GM18511 (cell line): Measurements from ENCODE around the gene VSTM2B.
"Not testable (repeated sequence)": the region's sequence is repeated elsewhere in the genome, so short reads cannot be mapped to it uniquely, and the experiment has no call there.

ENCODE experiments used
- ATAC-seq: cut with Tn5 transposase; IDR thresholded peaks from one replicate; pipeline ENCODE4 v1.9.1; 2021; ENCODE audit warnings: mild to moderate bottlenecking, moderate library complexity; ENCODE audit not compliant: unreplicated experiment

VSTM2B gene

DNA sequence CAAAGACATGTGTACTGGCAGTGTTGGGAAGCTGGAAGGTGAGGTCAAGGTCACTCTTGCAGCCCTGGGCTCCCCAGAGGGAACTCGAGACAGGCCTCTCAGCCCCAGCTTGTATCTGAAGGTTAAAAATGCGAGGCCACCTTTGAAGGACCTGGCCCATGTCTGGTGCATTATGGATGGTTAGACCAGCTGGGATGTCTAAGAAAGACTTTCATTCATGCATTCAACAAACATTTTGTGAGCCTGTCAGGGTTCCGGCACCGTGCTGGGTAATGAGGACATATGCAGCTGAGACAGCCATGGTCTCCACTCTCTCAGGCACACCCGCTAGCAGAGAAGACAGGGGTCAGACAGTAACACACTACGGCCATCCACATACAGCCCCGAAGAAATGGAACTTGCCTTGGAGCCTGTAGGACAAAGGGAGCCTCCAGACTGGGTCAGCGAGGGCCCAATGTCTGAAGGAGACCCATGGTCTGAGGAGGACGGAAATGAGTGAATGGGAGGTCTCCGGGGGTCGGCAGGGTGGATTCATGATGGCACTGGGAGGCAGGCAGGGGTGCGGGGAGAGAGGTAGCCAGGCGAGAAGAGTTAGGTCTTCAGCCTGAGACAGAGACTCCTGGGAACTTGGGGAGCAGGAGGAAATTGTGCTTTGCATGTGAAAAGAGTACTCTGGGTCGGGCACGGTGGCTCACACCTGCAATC lies 19.0 kb downstream of the VSTM2B start:
- ATAC-seq: no peak

DNA sequence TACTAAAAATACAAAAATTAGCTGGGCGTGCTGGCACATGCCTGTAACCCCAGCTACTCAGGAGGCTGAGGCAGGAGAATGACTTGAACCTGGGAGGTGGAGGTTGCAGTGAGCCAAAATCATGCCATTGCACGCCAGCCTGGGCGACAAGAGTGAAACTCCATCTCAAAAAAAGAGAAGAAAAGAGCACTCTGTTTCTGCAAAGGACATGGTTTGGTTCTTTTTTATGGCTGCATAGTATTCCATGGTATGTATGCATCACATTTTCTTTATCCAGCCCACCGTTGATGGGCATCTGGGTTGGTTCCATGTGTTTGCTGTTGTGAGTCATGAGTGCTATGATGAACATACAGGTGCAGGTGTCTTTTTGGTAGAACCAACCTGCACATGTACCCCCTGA lies 19.7 kb downstream of the VSTM2B start:
- ATAC-seq: not testable (repeated sequence)

DNA sequence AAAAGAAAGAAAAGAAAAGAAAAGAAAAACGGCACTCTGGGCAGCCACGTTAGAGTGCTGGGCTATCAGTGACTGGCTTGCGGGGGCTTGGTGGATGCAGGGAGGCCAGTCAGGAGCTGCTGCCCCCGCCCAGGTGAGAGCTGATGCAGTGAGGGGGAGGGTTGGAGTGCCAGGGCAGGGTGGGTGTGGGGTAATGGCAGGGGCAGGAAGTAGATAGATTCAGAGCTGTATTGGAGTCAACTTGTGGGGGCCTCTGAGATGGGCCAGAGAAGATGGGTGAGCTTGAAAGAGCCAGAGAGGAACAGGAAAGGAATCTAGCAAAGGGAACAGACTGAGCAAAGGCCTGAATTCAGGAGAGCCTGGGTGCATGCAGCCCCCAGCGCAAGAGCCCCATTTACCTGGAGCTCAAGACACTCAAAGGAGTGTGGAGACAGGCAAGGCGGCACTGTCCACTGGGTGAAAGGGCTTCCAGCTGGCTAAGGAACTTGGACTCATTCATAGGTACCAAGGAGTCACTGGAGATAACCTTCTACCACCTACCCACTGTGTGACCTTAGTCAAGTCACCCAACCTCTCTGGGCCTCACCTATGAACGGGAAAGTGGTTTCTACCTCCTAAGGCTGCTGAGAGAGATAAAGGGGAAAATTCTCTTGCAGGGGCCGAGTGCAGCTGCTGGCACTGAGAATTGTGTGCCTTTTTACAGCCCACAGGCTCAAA lies 20.2 kb downstream of the VSTM2B start:
- no peak for ATAC-seq

DNA sequence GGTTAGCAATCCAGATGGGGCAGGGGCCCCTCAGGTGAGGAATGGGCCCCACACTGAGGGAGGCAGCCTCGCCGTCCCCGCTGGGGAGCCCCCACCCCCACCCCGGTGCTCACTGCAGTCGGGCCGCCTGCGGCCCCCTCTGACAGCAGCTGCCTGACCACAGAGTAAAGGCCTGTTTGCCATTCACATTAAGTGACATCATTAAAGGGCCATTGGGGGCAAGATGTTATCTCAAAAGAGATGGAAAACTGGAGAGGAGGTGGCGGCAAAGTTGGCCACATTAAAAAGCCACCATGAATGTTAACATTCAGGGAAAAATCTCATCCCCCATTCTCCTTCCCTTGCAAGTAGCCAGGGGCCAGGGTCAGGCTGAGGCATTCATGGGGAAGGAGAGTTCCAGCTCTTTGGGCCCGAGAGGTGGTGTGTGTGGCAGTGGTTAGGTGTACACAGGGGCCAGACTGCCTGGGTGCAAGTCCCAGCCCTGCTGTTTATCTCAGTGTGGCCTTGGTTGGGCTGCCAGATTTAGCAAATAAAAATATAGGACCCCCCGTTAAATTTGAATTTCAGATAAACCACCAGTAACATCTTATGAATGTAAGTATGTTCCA lies 20.9 kb downstream of the VSTM2B start:
- no peak for ATAC-seq

DNA sequence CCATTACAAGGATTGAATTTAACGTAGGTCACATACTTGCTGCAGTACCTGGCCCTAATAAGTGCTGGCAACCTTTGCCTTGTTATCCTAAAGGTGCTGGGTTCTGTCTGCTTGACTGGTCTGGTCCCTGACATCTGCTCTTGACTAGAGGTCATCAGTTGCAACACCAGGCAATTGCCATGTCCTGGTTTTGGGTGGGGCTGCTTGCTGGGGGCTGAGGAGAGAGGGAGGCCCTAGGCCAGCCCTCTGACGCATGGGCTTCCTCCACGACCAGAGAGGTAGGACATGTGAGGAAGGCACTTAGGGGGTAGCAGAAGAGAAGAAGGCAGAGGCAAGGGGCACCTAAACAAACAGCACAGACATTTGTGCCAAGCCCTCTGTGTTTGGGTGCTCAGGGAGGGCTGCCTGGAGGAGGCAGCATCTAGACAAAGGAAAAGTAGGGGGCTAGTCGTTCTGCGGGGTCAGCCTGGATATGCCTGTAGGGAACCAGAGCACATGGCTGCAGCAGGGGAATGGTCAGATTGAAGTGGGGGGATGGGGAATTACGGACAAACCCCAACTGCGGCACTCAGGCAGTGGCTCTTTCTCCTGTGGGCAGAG lies 21.7 kb downstream of the VSTM2B start:
- no peak for ATAC-seq

DNA sequence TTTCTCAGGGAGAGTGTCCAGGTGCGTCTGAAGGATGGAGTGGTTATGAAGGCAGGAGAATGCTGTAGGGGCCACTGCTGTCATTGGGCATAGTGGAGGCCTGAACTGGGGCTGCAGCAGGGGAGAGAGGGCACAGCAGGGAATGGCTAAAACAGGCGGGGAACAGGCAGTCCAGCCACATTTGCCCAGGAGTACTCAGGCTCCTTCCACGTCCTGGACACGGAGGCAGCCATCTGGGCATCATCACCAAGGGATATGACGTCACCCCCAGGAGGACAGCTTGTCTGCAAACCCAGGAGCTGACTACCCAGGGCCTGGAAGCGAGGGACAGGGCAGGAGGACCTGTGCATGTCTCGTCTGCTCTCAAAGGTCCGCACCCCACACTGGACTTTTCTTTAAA lies 22.2 kb downstream of the VSTM2B start:
- ATAC-seq: no peak

DNA sequence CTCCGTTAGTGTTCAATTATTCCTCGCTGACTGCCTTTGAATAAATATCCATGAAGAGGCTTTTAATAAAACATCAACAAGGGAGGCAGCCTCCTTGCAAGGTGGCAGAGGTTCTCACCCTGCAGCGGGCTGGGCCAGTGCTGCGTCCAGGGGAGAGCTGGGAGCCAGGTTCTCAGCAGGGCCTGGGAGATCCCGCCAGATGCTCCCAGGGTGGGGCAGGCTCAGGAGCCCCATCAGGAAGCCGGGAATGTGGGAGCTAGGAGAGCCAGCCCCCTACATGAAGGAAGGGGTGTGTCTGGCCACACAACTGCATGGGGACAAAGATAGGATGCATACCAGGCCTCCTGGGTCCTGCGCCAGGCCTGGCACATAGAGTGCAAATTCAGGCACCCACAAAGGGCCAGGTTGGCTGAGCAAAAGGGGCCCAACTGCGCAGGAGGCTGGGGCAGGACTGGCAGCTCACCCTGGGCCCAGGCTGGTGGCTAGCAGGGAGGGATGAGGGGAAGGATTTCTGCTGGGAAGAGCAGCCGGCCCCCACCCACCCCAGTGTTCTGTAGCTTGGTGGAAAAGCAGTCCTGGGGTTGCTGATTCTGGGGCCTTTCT lies 22.8 kb downstream of the VSTM2B start:
- no peak for ATAC-seq

DNA sequence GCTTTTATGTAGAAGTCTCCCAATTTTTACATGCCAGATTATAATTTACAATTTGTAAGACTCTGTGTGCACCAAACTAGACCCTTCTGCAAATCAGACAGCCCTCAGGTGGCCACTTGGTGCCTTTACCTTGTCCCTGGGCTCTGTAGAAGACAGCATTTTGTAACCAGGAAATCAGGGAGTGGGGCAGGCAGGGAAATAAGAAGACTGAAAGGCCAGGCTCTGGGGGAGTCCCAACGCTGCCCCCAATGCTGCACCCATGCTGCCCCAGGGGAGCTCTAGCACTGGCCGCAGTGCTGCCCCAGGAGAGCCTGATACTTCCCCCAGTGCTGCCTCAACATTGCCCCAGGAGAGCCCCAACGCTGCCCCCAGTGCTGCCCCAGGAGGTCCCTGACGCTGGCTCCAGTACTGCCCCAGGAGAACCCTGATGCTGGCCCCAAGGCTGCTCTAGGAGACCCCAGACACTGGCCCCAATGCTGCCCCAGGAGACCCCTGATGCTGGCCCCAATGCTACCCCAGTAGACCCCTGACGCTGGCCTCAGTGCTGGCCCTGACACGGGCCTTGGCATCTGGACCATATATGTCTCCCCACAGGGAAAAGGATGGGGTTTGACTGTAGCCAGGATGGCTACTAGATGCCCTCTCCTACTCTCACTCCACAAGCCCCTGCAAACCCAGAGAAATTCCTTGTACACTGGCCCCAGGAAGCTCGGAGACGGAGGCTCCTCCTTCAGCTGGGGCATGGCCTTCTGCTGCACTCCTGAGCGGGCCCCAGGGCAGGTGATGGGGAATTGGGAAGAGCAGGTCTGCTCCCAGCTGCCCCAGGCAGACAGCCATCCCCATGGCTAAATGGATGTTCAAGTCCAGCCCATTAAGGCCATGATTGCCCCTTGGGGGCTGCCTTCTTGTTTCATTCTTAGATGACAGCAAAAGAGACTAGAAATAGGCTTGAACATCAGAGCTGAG lies 23.6 kb downstream of the VSTM2B start:
- no peak for ATAC-seq

DNA sequence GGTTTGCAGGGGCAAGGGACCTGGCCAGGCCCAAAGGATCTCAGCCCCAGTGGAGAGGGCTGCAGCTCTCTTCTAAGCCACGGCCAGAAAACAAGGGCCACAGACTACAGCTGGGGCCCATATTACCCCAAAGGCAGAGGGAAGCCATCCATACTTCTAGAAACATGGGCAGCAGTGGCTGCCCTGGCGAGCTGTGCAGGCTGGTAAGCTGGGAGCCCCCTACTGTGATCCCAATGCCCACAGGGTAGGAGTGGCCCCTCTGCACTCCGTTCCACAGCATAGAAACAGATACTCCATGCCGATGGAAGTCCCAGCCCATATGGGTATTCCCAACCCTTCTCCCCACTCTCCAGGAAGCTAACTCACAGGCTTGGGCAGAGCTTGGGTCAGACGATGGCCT lies 25.1 kb downstream of the VSTM2B start:
- ATAC-seq: no peak

DNA sequence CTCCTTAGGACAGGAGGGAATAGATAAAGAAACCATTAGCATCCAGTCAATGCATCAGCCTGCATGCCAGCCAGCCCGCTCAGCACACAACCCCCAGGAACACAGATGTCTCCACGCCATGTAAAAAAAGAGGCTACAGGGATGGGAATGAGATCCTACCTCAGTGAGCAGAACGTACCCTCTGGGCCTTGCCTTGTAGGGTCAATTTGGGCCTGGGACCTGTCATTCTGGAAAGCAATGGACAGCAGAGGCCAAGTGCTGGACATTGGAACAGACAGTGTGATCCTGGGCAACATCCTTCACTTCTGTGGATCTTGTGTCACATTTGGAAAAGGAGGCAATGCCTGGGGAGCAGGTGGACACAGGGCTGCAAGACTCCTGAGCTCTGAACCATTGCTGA lies 26.0 kb downstream of the VSTM2B start:
- no peak for ATAC-seq

DNA sequence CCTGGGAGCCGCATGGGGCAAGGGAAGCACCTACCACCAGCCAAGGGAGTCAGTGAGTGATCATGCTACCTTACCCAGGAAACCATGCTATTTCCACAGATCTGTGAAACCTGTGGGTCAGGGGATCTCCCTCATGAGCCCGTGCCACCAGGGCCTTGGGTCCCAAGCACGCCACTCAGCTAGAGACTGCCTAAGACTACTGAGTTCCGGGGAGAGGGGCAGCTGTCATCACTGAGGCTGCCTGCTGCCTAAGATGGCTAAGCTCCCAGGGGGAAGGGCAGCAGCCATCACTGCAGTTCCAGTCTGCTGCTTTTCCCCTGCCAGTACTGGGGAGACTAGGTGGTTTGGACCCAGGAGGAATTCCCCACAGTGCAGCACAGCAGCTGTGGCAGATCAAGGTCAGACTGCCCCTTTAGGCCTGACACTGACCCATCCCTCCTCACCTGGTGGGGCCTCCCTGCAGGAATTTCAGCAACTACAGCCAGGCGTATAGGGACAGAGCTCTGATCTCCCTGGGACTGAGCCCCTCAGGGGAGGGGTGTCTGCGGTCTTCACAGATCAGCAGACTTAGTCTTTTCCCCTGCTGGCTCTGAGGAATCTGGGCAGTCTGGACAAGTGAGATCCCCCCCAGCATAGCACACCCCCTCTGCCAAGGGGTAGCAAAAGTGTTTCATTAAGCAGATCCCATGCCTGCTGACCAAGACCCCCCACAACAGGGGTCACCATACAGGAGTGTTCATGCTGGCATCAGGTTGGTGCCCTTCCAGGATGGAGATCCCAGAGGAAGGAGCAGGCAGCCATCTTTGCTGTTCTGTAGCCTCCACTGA lies 26.9 kb downstream of the VSTM2B start:
- ATAC-seq: no peak

DNA sequence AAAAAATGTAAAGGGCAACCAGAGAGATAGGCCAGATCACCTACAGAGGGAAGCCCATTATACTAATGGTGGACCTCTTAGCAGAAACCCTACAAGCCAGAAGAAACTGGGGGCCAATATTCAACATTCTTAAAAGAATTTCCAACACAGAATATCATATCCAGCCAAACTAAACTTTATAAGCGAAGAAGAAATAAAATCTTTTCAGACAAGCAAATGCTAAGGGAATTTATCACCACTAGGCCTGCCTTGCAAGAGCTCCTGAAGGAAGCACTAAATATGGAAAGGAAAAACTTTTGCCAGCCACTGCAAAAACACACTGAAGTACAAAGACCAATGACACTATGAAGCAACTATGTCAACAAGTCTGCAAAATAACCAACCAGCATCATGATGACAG lies 28.4 kb downstream of the VSTM2B start:
- no peak for ATAC-seq

DNA sequence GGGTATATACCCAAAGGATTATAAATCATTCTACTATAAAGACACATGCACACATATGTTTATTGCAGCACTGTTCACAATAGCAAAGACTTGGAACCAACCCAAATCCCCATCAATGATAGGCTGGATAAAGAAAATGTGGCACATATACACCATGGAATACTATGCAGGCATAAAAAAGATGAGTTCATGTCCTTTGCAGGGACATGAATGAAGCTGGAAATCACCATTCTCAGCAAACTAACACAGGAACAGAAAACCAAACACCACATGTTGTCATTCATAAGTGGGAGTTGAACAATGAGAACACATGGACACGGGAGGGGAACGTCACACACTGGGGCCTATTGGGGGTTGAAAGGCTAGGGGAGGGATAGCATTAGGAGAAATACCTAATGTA lies 33.3 kb downstream of the VSTM2B start:
- not testable (repeated sequence) for ATAC-seq

DNA sequence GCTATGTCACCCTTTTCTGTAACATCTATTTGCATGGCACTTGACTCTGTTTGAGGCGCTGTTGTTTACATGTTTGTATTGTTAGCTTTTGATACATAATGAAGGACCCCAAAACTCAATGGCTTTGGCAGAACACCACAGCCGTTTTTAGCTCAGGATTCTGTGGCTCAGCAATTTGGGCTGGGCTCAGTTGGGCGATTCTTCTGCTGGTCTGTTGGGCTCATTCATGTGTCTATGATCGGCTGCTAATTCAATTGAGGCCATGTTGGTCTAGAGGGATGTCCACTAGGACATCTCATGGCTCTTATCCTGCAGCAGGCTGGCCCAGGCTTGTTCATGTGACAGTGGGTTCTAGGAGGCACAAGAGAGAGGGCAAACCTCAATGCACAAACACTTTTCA lies 33.9 kb downstream of the VSTM2B start:
- ATAC-seq: no peak

DNA sequence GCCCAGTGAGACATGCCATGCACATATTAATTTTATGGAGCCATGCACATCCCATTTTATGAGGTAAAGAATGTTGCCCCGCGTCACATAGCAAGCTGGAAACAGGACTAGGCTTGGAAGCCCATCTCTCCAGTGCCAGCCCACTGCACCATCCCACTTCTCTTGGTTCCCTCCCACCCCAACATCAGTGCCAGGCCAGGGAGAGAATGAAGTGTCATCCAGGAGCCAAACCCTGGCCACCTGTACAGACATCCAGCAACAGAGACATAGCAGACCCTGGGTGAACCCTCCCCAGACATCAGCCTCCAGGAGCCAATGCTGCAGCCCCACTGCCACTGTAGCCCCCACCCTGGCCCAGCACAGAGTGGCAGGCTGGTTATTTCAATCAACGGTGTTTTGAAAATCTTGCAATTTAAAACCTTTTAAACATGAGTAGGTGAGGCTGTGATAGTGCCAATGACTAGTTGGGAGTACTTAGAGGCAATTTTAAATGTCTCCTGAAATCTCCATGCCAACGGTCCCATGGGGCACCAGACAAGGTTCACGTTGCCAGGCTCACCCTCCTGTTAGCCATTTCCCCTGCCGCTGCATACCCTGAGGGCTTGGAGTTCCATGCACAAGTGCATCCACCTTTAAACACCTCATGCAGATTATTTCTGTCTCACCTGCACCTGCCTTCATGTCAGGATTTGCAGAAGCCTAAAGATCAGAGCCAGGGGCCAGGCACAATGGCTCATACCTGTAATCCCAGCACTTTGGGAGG lies 34.7 kb downstream of the VSTM2B start:
- no peak for ATAC-seq

DNA sequence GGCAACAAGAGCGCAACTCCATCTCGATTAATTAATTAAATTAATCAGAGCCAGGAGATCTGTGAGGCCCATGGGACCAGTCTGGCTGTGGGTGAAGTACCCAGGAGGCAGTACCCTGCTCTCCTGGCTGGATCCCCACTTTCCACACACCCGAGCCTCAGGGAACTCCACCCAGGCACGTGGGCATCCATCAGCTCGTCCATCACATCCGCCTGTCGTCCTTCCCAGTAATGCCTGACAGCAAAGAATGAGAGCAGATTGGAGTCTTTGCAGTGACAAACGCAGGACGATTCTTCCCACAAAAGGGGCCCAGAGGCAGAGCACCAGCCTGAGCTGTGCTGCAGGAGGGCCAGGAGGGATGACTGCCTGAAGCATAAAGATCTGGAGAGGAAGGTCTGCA lies 35.8 kb downstream of the VSTM2B start:
- ATAC-seq: no peak

DNA sequence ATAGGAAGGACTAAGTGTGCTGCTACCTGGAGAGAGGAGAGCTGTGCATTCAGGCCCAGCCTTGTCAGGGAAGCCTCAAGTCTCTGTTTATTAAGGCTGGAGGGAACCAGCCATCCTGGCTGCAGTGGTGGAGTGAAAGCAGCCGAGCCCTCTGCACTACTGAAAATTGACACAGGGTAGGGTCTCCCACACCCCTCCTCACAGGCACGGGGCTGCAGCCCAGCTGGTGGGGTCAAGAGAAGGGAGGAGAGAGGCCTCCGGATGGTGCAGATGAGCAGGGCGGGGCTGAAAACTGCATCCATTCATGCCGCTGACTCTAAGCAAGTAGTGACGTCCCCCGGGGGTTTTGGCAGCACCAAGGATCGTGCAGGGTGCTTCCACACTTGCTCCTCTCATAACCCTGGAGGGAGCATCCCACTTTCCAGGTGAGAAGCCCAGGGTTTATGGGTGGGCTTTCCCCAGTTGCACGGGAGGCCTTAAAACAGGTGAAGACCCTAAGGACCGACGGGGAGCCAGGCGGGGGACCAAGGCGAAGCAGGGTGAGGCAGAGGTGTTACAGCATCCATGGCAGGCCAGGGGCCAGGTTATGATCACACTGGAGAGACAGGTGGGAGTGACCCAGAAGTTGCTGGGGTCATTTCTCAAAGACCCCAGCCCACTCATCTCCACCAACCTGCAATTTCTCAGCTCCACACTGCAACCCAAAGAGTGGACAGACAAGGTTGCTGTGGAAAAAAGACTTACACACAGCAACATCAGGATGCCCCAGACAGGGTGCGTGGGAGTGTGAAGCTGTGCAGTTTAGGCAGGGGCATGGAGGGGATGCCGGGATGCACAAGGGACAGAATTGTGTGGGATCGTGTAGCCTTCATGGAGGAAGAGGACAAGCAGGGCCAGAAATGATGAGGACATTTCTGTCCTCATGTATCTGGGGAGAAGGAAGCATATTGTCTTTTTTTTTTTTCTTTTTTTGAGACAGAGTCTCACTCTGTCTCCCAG lies 36.8 kb downstream of the VSTM2B start:
- no peak for ATAC-seq
